GM21786 (cell line): ENCODE measurements around the gene WDR27.

Source experiments
- ATAC-seq: cut with Tn5 transposase; IDR thresholded peaks from one replicate; pipeline ENCODE4 v1.9.1; 2021; ENCODE audit not compliant: unreplicated experiment

Gene WDR27

GRCh38 chr6:169568314-169569087 lies 133.3 kb downstream of the WDR27 start:
- peak; percentile 57 for ATAC-seq

- no peak for ATAC-seq
Measured at GRCh38 chr6:169567819-169568218, 134.0 kb downstream of the WDR27 start.

- no peak for ATAC-seq
Measured at GRCh38 chr6:169566961-169567750, 134.7 kb downstream of the WDR27 start.

- no peak for ATAC-seq
Measured at GRCh38 chr6:169566319-169566718, 135.5 kb downstream of the WDR27 start.

DNA sequence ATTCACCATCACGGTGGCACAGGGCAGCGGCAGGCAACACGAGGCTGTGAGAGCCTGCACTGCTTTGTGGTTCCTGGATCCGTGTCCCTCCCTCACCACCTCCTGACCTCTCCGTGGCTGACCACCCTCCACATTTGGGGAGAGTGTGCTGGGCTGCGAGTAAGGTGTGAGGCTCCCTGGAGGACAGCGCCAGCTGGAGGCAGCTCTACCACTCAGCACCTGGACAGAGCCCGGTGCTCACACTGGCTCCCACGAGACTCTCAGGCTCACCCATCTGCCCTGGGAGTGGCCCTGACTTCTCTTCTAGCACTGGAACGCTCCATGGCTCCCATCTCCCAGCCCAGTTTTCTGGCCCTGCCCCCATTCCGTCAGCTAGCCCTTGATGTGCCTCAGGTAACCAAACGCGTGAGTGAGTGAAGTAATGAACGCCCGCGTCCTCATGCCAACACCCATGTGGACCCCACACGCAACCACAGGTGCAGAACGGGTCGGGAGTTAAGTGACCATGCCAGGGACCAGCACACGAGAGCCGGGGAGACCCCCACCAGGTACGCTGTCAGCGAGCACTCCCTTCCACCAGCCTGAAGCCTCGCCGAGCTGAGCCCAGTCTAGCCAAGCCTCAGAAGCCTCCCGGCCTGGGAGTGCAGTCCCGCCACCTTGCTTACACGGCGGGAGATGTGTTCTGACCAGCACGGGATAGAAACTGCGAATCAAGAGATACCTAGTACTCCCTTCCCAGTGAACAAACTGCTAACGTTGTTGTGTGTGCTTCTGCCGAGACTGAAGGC lies 137.2 kb downstream of the WDR27 start:
- no peak for ATAC-seq

DNA sequence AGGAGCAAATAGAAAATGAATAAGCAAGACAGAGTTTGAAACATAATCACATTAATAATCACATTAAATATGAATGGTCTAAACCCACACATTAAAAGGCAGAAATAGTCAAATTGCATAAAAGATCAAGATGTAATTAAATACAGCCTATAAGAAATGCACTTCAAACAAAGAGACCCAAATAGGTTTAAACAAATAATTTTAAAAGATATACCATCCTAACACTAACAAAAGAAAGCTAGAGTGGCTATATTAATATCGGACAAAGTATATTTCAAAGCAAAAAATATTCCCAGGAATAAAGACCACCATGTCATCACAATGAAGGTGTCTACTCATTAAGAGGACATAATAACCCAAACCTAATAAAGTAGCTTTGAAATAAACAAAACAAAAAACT lies 140.2 kb downstream of the WDR27 start:
- no peak for ATAC-seq

- ATAC-seq: no peak
Measured at GRCh38 chr6:169559592-169559991, 142.2 kb downstream of the WDR27 start.

DNA sequence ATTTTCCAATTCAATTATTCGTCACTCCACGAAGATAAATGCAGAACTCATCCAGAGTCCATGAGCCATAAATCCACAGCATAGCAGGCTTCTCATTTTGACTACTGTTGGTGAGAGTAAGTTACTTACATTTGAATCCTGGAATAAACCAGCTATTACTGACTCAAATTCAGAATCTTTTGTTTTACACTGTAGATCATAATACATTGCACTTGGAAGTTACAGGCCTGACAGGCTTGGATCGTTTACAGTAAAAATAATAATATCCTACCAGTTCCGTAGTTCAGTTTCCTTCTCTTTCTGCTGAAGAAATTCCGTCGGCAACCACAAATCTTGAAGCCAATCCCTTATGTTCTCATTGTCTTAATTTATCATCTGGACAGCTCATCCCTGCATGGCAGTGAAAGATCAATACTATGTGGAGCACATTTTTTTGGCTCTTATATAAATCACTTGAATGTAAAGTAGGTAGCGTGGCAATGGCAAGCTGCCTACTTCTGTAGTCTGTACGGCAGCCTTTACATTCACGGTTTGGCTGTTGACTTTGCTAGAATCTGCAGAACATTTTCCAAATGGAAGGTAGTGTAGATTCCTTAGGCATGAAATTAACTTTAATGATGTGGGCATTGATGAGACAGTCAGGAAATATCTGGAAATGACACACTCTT lies 142.9 kb downstream of the WDR27 start:
- ATAC-seq: no peak

- ATAC-seq: no peak
Measured at GRCh38 chr6:169558378-169558773, 143.5 kb downstream of the WDR27 start.

- no peak for ATAC-seq
Measured at GRCh38 chr6:169557887-169558286, 143.9 kb downstream of the WDR27 start.

DNA sequence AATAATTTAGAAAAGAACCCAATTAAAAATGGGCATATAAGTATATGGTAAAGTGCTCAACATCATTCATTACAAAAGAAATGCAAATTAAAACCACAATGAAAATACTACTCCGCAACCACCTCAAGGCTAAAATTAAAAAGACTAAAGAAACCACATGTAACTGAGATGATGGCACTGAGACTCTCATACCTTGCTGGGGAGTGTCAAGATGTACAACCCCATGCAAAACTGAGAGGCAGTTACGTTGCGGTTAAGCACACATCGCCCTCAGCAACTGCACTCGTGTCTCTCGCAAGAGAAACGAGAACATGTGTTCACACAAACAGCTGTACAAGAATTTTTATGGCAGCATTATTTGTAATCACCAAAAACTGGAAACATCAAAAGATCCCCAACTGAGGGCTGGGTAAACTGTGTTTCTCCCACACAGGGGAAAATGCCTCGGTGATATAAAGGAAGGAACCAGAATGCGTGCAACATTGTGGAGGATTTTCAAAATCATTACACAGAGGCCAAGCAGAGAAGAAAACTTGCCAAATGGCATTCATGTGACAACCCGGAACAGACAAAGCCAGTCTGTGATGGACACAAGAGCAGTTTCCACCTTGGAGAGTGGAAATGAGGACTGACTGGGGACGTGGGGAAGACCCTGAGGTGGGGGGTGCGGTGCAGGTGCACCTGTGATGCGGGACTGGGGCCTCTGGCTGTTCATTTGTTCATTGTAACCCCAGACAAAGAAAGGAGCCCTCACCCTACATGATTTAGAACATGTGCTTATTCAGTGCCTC lies 144.9 kb downstream of the WDR27 start:
- ATAC-seq: peak; percentile 100

DNA sequence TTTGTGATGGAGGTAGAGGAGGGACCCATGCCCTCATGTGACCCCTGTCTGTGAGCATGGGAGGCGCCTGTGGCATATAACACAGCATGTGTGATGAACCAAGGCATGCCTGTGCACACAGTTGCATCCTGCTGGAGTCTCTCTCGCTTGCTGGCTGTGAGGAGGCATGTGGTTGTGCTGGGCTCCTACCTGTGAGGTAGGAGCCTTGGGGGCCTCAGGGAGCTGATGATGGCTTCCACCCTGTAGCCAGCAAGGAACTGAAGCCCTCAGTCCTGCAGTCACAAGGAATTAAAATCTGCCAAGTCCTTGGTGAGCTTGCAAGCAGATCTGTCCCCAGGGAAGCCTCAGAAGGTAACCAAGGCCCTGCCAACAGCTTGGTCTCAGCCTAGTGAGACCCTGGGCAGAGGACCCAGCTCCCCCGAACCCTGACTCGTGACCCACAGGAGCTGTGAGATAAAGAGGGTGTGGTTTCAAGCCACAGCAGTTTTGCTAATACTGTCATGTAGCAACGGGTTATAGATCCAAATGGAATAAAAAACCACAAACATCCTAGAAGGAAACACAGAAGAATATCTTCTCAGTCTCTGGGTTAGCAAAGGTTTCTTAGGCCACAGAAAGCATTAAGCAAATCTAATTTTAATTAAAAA lies 145.7 kb downstream of the WDR27 start:
- ATAC-seq: no peak

DNA sequence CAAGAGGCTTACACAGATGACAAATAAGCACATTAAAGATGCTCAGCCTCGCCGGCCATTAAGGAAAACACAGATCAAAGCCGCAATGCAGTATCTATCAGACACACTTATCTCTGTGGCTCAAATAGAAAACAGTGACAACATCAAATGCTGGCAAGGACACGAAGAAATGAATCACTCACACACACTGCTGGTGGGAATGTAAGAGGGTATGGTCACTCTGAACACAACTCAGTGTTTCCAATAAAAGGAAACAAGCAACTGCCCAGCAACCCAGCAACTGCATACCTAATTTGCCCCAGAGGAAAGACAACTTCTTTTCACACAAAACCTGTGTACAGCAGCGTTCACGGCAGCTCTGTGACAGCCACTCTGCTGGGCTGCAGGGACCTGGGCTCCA lies 155.8 kb downstream of the WDR27 start:
- no peak for ATAC-seq

DNA sequence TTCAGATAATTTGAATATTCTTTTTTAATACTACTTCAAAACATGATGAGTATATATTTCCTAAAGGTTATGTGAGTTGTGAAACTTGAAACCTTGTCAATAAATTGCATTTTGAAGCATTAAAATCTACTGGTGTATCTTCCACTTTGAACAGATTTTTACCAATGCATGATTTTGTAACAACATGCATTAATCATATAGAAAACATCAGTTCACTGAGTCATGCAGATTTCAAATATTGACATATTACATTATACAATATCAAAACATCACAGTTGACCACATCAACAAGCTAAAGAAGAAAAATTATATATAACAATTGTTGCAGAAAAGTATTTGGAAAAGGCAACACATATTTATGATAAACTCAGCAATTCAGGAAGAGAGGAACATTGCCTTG lies 158.1 kb downstream of the WDR27 start:
- ATAC-seq: no peak

DNA sequence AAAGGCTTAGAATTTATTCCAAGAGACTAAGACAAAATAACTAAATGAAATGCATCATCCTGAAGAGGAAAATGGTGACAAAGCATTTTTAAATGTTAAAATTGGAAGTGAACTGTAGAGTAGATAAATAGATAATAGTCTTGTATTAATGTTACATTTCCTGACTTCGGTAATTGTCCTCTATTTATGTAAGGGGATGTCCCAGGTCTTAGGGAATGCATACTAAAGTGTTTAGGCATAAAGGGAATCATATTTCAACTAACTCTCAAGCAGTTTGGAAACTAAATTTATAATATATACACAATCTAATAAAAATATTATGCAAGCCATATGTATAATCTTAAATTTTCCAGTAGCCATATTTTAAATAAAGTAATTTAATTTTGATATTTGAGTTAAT lies 159.3 kb downstream of the WDR27 start:
- ATAC-seq: no peak

- no peak for ATAC-seq
Measured at GRCh38 chr6:169539176-169539897, 162.5 kb downstream of the WDR27 start.

DNA sequence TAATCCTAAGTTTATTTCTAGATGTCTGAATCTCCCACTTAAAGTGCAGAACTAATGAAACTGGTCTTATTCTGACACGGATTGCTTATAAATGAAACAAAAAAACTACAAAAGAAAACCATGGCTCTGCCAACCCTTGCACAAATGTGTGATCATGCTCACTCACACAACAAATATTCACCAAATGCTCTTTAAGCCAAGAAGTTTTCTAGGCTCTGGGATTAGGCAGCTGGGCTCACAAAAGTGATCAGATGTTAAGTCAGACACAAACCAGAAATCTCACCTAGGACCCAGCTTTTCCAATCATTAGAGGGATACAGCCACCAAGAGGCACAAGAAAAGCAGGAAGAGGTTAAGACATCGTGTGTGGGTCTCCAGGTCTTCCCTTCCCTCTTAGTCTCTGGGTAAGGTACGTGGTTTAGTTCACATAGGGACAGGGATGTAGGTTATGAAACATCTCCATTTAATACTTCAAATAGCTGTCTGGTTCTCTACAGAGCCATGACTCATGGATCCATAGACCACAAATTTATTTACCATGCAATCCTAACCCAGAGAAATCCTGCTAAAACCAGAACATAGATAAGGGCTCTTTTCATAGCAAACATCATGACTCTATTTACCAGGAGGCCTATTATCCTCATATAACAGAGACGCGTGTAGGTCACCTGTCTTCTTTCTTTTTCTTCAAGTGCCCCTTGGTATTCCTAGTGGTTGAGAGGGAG lies 165.2 kb downstream of the WDR27 start:
- no peak for ATAC-seq

GRCh38 chr6:169534039-169534421 lies 167.8 kb downstream of the WDR27 start:
- ATAC-seq: no peak
